Measurements from ENCODE around the gene ATP5MC3. TPM values are rescaled to one million over a fixed set of nuclear protein-coding genes. Genes with fewer than 3 reads are reported as not detected.
A peak's percentile ranks its signal among the peaks of the same experiment; 100 is the strongest.

Gene ATP5MC3
- total and polyA plus RNA-seq, 2 of the 13 experiments (the other 11 are each of a cell fraction or from before 2014, with no cell fraction given) = 676 to 1,007 TPM

GRCh38 chr2:175167076-175167791, 14.3 kb downstream of the ATP5MC3 start (continued):
- TF ChIP-seq ZHX2 (IDR thresholded peaks at IDR 0.05; ENCODE audit: low read depth) (no peak), ZHX2 (CRISPR knock-in tag; IDR thresholded peaks at IDR 0.05; ENCODE audit: borderline replicate concordance) (no peak), TOE1 (CRISPR knock-in tag; IDR thresholded peaks at IDR 0.05) (no peak), ZNF644 (CRISPR knock-in tag; IDR thresholded peaks at IDR 0.05; ENCODE audit: low read depth) (no peak), SNRNP70 (IDR thresholded peaks at IDR 0.05; ENCODE audit: low read depth, low read length) (no peak), JDP2 (CRISPR knock-in tag; IDR thresholded peaks at IDR 0.05; ENCODE audit: borderline replicate concordance) (no peak), DZIP1 (CRISPR knock-in tag; IDR thresholded peaks at IDR 0.05) (no peak), CHCHD3 (CRISPR knock-in tag; IDR thresholded peaks at IDR 0.05) (no peak), ZBTB38 (CRISPR knock-in tag; IDR thresholded peaks at IDR 0.05) (no peak), ZXDC (CRISPR knock-in tag; IDR thresholded peaks at IDR 0.05) (no peak), FOXJ3 (CRISPR knock-in tag; IDR thresholded peaks at IDR 0.05; ENCODE audit: borderline replicate concordance) (no peak), TMF1 (CRISPR knock-in tag; IDR thresholded peaks at IDR 0.05; ENCODE audit: low read depth) (no peak; the same call in 1 of the 2 replicates), PAWR (CRISPR knock-in tag; IDR thresholded peaks at IDR 0.05; ENCODE audit: borderline replicate concordance) (no peak), DDIT3 (CRISPR knock-in tag; IDR thresholded peaks at IDR 0.05) (no peak), SOX6 (IDR thresholded peaks at IDR 0.05) (no peak), SOX6 (CRISPR knock-in tag; IDR thresholded peaks at IDR 0.05) (no peak), FOXC1 (CRISPR knock-in tag; IDR thresholded peaks at IDR 0.05; ENCODE audit: borderline replicate concordance) (0 out of 2 replicates have a peak, but pooled peaks have one; percentile 85), SAP130 (CRISPR knock-in tag; IDR thresholded peaks at IDR 0.05; ENCODE audit: low read depth) (no peak)
